Choroid plexus epithelial cell (primary cell): ENCODE results near the gene MIA.
A peak's percentile ranks its signal among the peaks of the same experiment; 100 is the strongest.
"Not testable (repeated sequence)": the region's sequence is repeated elsewhere in the genome, so short reads cannot be mapped to it uniquely, and the experiment has no call there.

Experiments used
- DNase-seq: peaks from one replicate; pipeline ENCODE4 v3.0.0-alpha.2; 2010; ENCODE audit warnings: low read depth
- H3K4me3 ChIP-seq: 2 replicates; pipeline ENCODE4 v1.5.1; 2011; ENCODE audit warnings: low read depth, mild to moderate bottlenecking, control low read depth, low read length, moderate library complexity
- CTCF ChIP-seq: conservative IDR thresholded peaks from 2 replicates; pipeline ENCODE4 v1.5.1; 2011; ENCODE audit warnings: low read depth, mild to moderate bottlenecking, control low read depth, inconsistent platforms, low read length, moderate library complexity

The MIA gene

GRCh38 chr19:40762754-40763470 lies 12.4 kb upstream of the MIA start:
- H3K4me3 ChIP-seq = no peak overlapping the region
- TF ChIP-seq CTCF = no peak
- peak; percentile 41 for DNase-seq

GRCh38 chr19:40763526-40763925 lies 11.8 kb upstream of the MIA start:
- no peak overlapping the region for H3K4me3 ChIP-seq
- no peak for TF ChIP-seq CTCF
- no peak for DNase-seq

- DNase-seq = no peak
- no peak for TF ChIP-seq CTCF
- H3K4me3 ChIP-seq = no peak overlapping the region
Observed at GRCh38 chr19:40763963-40764362, 11.4 kb upstream of the MIA start.

- not testable (repeated sequence) for H3K4me3 ChIP-seq, DNase-seq
Observed at GRCh38 chr19:40766385-40766784, 8.9 kb upstream of the MIA start.

GRCh38 chr19:40768869-40769268 lies 6.5 kb upstream of the MIA start:
- H3K4me3 ChIP-seq = no peak overlapping the region
- no peak for DNase-seq
- TF ChIP-seq CTCF = no peak

GRCh38 chr19:40771101-40771862 lies 4.0 kb upstream of the MIA start:
- H3K4me3 ChIP-seq, DNase-seq: not testable (repeated sequence)

GRCh38 chr19:40775632-40776022 lies 306 bp downstream of the MIA start:
- TF ChIP-seq CTCF = no peak
- no peak for DNase-seq
- H3K4me3 ChIP-seq = no peak overlapping the region

- TF ChIP-seq CTCF = no peak
- no peak overlapping the region for H3K4me3 ChIP-seq
- no peak for DNase-seq
Observed at GRCh38 chr19:40776364-40776763, 1.0 kb downstream of the MIA start.
